Parathyroid adenoma (tissue), 2 donors: ENCODE measurements around the gene R3HDM2.
"Not testable (repeated sequence)": the region's sequence is repeated elsewhere in the genome, so short reads cannot be mapped to it uniquely, and the experiment has no call there.

Source experiments
- H2AFZ ChIP-seq: fragments of 300-600 bp; sonication (generic); one replicate; pipeline ENCODE4 v1.7.0; 2017; ENCODE audit warnings: antibody characterized with exemption, mild to moderate bottlenecking
- H3K27ac ChIP-seq: fragments of 300-600 bp; sonication (generic); one replicate; pipeline ENCODE4 v1.7.0; 2017
- H3K27me3 ChIP-seq: fragments of 300-600 bp; sonication (generic); one replicate; pipeline ENCODE4 v1.7.0; 2017; ENCODE audit warnings: low read length; ENCODE audit not compliant: control insufficient read depth, insufficient read depth
- H3K36me3 ChIP-seq: fragments of 300-600 bp; sonication (generic); one replicate; pipeline ENCODE4 v1.7.0; 2017; ENCODE audit warnings: low read length; ENCODE audit not compliant: control insufficient read depth, insufficient read depth
- H3K4me1 ChIP-seq: fragments of 300-600 bp; sonication (generic); one replicate; pipeline ENCODE4 v1.7.0; 2017; ENCODE audit warnings: control low read depth
- H3K4me2 ChIP-seq: fragments of 300-600 bp; sonication (generic); one replicate; pipeline ENCODE4 v1.7.0; 2017; ENCODE audit warnings: low read length
- H3K4me3 ChIP-seq: fragments of 300-600 bp; sonication (generic); one replicate; pipeline ENCODE4 v1.7.0; 2017; ENCODE audit warnings: low read depth, low read length
- H3K79me2 ChIP-seq: fragments of 300-600 bp; sonication (generic); one replicate; pipeline ENCODE4 v1.7.0; 2017; ENCODE audit warnings: control low read depth
- H3K9ac ChIP-seq: fragments of 300-600 bp; sonication (generic); one replicate; pipeline ENCODE4 v1.7.0; 2017; ENCODE audit warnings: mild to moderate bottlenecking
- H3K9me3 ChIP-seq: fragments of 300-600 bp; sonication (generic); one replicate; pipeline ENCODE4 v1.7.0; 2017; ENCODE audit warnings: low read length; ENCODE audit not compliant: control insufficient read depth
- TF ChIP-seq, protein P1 (sequence below): fragments of 300-600 bp; sonication (generic); IDR thresholded peaks from one replicate; pipeline ENCODE4 v1.7.0; 2017; ENCODE audit warnings: antibody characterized with exemption, mild to moderate bottlenecking
- donor health status: primary hyperparathyroidism.

Gene R3HDM2

DNA sequence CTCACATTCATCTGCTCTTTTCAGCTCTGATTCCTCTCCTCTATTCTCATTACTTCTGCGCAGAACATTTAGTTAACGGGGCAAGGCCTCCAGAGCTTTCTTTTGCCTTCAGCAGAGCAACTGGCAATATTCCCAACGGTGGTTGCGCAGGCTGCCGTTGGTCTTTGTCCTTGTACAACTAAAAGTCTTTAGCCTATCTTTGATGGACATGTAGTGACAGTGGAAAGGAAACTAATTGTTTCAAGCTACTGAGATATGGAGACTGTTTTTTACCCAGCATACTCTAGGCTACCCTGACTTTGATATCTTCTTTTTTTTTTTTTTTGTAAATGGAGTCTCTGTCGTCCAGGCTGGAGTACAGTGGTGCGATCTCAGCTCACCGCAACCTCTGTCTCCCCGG is 12.6 kb downstream of the R3HDM2 start:
- Histone ChIP-seq H3K9me3 (no peaks in the 10 kb centered on the region), H3K36me3 (no peaks in the 10 kb centered on the region), H2AFZ (no peak overlapping the region), H3K4me1 (no peaks in the 10 kb centered on the region), H3K9ac (no peak overlapping the region), H3K79me2 (peaks cover 29% of the 10 kb centered on the region), H3K27ac (no peak overlapping the region), H3K4me2 (no peak overlapping the region), H3K27me3 (no peaks in the 10 kb centered on the region), H3K4me3 (no peak overlapping the region)
- TF ChIP-seq, protein P1, sequence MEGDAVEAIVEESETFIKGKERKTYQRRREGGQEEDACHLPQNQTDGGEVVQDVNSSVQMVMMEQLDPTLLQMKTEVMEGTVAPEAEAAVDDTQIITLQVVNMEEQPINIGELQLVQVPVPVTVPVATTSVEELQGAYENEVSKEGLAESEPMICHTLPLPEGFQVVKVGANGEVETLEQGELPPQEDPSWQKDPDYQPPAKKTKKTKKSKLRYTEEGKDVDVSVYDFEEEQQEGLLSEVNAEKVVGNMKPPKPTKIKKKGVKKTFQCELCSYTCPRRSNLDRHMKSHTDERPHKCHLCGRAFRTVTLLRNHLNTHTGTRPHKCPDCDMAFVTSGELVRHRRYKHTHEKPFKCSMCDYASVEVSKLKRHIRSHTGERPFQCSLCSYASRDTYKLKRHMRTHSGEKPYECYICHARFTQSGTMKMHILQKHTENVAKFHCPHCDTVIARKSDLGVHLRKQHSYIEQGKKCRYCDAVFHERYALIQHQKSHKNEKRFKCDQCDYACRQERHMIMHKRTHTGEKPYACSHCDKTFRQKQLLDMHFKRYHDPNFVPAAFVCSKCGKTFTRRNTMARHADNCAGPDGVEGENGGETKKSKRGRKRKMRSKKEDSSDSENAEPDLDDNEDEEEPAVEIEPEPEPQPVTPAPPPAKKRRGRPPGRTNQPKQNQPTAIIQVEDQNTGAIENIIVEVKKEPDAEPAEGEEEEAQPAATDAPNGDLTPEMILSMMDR: no peak

DNA sequence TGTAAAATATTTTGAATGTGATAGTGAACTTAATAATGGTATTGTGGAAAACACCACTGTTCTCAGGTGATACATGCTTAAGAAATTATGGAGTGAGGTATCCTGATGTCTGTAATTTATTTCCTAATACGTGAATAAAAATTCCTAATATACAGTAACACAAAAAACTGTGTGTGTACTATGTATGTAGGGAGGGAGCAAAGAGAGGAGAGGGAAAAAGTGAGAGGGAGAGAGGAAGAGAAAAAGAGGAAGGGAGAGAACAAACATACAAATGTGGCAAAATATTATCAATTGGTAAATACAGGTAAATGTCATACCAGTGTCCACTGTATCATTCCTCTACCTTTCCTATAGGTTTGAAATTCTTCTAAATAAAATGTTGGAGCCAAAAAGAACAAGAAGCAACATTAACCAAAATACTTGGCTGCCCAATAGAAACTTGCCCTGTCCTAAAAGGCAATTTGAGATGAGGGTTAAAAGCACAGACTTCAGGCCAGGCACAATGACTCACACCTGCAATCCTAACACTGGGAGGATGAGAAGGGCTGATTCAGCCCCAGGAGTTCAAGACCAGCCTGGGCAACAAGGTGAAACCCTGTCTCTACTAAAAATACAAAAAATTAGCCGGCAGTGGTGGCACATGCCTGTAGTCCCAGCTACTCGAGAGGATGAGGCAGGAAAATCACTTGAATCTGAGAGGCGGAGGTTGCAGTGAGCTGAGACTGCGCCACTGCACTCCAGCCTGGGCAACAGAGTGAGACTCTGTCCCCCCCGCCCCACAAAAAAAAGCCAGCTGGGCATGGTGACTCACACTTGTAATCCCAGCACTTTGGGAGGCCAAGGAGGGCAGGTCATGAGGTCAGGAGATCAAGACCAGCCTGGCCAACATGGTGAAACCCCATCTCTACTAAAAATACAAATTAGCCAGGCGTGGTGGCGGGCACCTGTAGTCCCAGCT is 14.5 kb downstream of the R3HDM2 start:
- peaks cover 14% of the 10 kb centered on the region for H3K79me2 ChIP-seq
- H3K4me1 ChIP-seq: no peaks in the 10 kb centered on the region
- no peak overlapping the region for H3K4me3 ChIP-seq
- H3K9ac ChIP-seq: no peak overlapping the region
- no peaks in the 10 kb centered on the region for H3K36me3 ChIP-seq
- TF ChIP-seq, protein P1: no peak
- H3K9me3 ChIP-seq: no peaks in the 10 kb centered on the region
- H3K27me3 ChIP-seq: no peaks in the 10 kb centered on the region
- H3K4me2 ChIP-seq: no peak overlapping the region
- no peak overlapping the region for H3K27ac ChIP-seq
- no peak overlapping the region for H2AFZ ChIP-seq

DNA sequence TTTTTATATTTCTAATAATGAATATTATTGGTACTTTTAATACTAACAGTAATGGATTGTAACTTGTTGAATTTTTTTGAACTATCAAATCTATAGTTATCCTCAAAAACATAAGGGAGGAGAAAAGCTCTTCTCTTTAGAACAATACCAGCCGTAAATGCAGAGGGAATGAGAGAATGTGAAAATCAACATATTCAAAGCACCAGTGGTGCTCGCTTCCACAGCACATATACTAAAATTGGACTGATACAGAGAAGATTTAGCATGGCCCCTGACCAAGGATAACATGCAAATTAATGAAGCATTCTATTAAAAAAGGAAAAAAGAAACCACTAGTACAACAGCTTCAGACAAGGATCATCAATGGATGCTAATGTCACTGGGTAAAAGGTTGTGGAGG is 15.8 kb downstream of the R3HDM2 start:
- Histone ChIP-seq H3K27ac (no peak overlapping the region), H3K9me3 (no peaks in the 10 kb centered on the region), H3K27me3 (no peaks in the 10 kb centered on the region), H3K4me3 (no peak overlapping the region), H3K79me2 (peaks cover 10% of the 10 kb centered on the region), H3K36me3 (no peaks in the 10 kb centered on the region), H3K4me2 (no peak overlapping the region), H2AFZ (no peak overlapping the region), H3K9ac (no peak overlapping the region), H3K4me1 (no peaks in the 10 kb centered on the region)
- TF ChIP-seq, protein P1: no peak

DNA sequence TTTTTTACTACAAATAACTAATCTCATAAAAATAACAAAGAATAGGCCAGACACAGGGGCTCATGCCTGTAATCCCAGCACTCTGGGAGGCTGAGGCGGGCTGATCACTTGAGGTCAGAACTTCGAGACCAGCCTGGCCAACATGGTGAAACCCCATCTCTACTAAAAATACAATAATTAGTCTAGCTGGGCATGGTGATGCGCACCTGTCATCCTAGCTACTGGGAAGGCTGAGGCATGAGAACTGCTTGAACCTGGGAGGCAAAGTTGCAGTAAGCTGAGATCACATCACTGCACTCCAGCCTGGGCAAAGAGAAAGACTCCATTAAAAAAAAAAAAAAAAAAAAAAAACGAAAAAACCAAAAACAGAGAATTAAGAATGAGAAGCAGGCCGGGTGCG is 16.7 kb downstream of the R3HDM2 start:
- H3K36me3 ChIP-seq, H3K4me3 ChIP-seq, H3K9ac ChIP-seq, H3K4me1 ChIP-seq, H3K9me3 ChIP-seq, H3K79me2 ChIP-seq, H2AFZ ChIP-seq, H3K4me2 ChIP-seq, H3K27me3 ChIP-seq, H3K27ac ChIP-seq: not testable (repeated sequence)

DNA sequence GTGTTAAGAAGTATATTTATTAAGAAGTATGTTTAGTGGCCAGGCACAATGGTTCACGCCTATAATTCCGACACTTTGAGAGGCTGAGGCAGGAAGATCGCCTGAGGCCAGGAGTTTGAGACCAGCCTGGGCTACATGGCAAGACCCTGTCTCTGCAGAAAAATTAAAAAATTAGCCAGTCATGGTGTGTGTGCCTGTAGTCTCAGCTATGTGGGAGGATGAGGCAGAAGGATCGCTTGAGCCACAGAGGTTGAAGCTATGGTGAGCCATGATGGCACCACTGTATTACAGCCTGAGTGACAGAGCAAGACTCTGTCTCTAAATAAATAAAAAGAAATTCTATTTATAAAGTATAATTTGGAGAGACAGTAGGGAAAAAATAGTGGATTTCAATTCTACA is 20.3 kb downstream of the R3HDM2 start:
- TF ChIP-seq, protein P1: no peak
- Histone ChIP-seq H3K4me3 (no peak overlapping the region), H3K36me3 (no peaks in the 10 kb centered on the region), H3K27me3 (no peaks in the 10 kb centered on the region), H3K4me1 (no peaks in the 10 kb centered on the region), H3K9ac (no peak overlapping the region), H3K79me2 (peaks cover 14% of the 10 kb centered on the region), H2AFZ (no peak overlapping the region), H3K27ac (no peak overlapping the region), H3K4me2 (no peak overlapping the region), H3K9me3 (no peaks in the 10 kb centered on the region)
